GM19099 (cell line): ENCODE data around the gene TOLLIP.

Experiments
- POLR2A ChIP-seq: IDR thresholded peaks from 3 replicates; pipeline ENCODE4 v1.6.1; 2011; ENCODE audit warnings: low read depth; ENCODE audit not compliant: insufficient read length; ENCODE audit errors: extremely low read depth

TOLLIP gene

GRCh38 chr11:1229471-1230120 lies 79.8 kb downstream of the TOLLIP start:
- no peak for TF ChIP-seq POLR2A

DNA sequence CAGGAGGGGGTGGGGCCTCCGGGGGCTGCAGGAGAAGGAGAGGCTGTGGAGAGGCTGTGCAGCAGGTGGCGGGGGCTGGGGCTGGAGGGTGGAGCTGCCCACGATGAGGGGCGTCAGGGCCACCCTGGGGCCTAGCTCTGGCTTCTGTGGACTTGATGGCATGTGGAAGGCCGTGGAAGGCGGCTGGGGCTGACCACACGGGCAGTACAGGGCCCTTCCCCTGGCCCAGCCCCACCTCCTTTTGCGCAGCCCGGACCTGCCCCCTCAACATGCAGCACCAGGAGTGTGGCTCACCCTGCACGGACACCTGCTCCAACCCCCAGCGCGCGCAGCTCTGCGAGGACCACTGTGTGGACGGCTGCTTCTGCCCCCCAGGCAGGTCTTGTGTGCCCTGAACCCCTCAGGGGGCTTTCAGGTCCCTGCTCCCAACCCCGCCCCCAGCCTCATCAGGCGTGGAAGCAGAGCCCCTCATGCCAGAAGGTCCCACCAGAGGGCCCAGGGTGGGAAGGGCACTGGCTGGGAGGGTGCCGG lies 80.4 kb downstream of the TOLLIP start:
- no peak for TF ChIP-seq POLR2A

GRCh38 chr11:1228101-1228821 lies 81.2 kb downstream of the TOLLIP start:
- no peak for TF ChIP-seq POLR2A

DNA sequence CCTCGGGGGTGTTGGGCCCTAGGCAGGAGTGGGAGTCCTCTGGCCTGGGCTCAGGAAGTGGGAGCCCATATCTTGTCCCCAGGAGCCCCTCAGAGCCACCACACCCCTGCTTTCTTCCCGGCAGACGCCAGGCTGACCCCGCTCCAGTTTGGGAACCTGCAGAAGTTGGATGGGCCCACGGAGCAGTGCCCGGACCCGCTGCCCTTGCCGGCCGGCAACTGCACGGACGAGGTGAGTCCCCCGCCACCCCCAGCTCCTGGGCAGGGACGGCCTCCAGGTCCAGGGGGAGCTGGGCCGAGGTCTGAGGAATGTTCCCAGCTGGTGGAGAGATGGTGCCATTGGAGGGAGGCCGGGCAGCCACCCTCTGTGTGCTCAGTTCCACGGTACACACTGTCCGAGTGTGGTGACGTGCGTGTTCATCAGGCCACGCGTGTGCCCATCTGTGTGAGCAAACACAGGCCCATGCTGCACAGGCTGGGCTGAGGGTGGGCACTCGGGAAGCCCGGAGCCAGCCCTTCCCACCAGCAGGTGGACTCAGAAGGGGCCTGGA lies 81.8 kb downstream of the TOLLIP start:
- TF ChIP-seq POLR2A = no peak

- TF ChIP-seq POLR2A = no peak
Measured at GRCh38 chr11:1226986-1227550, 82.4 kb downstream of the TOLLIP start.

DNA sequence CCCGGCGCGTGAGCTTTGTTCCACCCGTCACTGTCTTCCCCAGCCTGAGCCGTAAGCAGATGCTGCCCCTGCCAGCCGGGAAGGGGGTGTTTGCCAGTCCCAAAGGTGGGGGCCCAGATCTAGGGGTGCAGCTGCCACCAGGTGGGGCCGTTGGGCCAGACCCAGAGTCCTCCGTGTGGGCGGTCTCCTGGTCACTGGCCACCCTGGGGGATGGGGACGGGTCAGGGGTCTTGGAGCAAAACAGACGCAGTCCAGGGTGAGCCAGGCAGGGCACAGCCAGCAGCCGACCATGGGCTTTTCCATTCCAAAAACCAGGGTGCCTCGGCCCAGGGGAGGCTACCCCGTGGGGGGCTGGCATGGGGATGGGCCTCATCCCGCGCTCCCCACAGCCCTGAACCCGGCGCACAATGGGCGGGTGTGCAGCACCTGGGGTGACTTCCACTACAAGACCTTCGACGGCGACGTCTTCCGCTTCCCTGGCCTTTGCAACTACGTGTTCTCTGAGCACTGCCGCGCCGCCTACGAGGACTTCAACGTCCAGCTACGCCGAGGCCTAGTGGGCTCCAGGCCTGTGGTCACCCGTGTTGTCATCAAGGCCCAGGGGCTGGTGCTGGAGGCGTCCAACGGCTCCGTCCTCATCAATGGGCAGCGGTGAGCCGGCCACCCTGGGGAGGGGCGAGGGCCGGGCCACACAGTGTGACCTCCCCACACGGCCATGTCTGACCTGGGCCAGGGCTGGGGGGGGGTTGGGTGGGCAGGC lies 83.0 kb downstream of the TOLLIP start:
- no peak for TF ChIP-seq POLR2A

- TF ChIP-seq POLR2A = no peak
Measured at GRCh38 chr11:1225386-1226225, 83.8 kb downstream of the TOLLIP start.

DNA sequence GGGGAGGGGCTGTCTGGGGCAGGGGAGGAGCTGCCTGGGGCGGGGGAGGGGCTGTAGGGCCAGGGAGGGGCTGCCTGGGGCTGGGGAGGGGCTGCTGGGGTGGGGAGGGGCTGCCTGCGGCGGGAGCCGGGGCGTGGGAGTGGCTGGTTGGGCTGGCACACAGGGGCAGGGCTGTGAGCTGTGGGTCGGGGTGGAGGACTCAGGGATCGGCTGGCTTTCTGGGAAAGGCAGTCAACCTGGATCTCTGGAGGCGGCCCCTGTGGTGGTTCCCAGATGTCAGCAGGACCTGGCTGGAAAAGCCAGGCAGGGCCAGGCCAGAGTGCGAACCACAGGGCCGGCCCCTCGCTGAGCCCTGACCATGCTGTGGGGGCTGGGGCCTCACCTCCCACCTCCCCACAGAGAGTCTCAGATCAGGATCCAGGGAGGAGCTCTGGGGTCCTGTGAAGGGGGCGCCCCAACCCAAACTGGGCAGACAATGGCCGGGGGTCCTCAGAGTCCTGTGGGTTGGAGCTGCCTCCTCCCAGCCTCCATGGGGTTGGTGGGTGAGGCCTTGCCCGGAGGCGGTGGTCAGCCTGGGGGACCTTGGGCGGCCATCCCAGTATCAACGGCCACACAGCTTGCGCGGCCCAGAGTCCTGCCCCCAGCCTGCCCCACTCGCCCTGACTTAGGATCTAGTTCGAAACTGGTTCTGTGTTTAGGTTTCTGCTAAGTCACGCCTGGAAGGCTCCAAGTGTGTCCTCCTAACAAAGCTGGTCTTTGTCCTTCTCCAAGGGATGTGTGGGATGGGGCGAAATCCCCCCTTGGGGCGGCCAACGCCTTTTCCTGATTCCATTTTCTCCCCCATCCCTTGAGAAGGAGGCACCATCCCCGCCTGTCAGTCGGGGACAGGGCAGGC lies 84.7 kb downstream of the TOLLIP start:
- no peak for TF ChIP-seq POLR2A
